WERI-Rb-1 (cell line): Measurements from ENCODE around the gene OR1K1.

ENCODE experiments used
- DNase-seq: peaks from one replicate; pipeline ENCODE4 v3.0.0-alpha.2; 2020
- H3K27ac ChIP-seq: fragments of 250-450 bp; sonication (Bioruptor Pico); 2 replicates; pipeline ENCODE4 v1.5.1; 2020; ENCODE audit warnings: mild to moderate bottlenecking, moderate library complexity
- H3K27me3 ChIP-seq: fragments of 250-450 bp; sonication (Bioruptor Pico); 2 replicates; pipeline ENCODE4 v1.5.1; 2021; ENCODE audit warnings: mild to moderate bottlenecking, low read depth, moderate library complexity; ENCODE audit not compliant: insufficient read depth, severe bottlenecking
- H3K36me3 ChIP-seq: fragments of 250-450 bp; sonication (Bioruptor Pico); 2 replicates; pipeline ENCODE4 v1.5.1; 2020; ENCODE audit warnings: mild to moderate bottlenecking, moderate library complexity
- H3K4me3 ChIP-seq: 2 replicates; pipeline ENCODE4 v1.5.1; 2011; ENCODE audit warnings: low read depth, mild to moderate bottlenecking, control low read depth, low read length
- H3K9me3 ChIP-seq: fragments of 250-450 bp; sonication (Bioruptor Pico); 2 replicates; pipeline ENCODE4 v1.5.1; 2021; ENCODE audit warnings: mild to moderate bottlenecking, moderate library complexity; ENCODE audit not compliant: severe bottlenecking
- TF ChIP-seq, protein P1 (sequence below): IDR thresholded peaks from 2 replicates; pipeline ENCODE4 v1.5.1; 2011; ENCODE audit warnings: low read depth, mild to moderate bottlenecking, control low read depth, inconsistent platforms, low read length

The OR1K1 gene, protein sequence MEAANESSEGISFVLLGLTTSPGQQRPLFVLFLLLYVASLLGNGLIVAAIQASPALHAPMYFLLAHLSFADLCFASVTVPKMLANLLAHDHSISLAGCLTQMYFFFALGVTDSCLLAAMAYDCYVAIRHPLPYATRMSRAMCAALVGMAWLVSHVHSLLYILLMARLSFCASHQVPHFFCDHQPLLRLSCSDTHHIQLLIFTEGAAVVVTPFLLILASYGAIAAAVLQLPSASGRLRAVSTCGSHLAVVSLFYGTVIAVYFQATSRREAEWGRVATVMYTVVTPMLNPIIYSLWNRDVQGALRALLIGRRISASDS

GRCh38 chr9:122800066-122801060 is at the start of gene OR1K1:
TSS of gene OR1K1 (plus strand) at chr9:122800123. CDS start at chr9:122800123, 0 bp downstream.
- H3K27me3 ChIP-seq = no peaks in the 10 kb centered on the region
- H3K36me3 ChIP-seq = no peaks in the 10 kb centered on the region
- H3K4me3 ChIP-seq = no peak within 1 kb of the TSS
- H3K9me3 ChIP-seq = peaks cover 3% of the 10 kb centered on the region
- TF ChIP-seq, protein P1, sequence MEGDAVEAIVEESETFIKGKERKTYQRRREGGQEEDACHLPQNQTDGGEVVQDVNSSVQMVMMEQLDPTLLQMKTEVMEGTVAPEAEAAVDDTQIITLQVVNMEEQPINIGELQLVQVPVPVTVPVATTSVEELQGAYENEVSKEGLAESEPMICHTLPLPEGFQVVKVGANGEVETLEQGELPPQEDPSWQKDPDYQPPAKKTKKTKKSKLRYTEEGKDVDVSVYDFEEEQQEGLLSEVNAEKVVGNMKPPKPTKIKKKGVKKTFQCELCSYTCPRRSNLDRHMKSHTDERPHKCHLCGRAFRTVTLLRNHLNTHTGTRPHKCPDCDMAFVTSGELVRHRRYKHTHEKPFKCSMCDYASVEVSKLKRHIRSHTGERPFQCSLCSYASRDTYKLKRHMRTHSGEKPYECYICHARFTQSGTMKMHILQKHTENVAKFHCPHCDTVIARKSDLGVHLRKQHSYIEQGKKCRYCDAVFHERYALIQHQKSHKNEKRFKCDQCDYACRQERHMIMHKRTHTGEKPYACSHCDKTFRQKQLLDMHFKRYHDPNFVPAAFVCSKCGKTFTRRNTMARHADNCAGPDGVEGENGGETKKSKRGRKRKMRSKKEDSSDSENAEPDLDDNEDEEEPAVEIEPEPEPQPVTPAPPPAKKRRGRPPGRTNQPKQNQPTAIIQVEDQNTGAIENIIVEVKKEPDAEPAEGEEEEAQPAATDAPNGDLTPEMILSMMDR = no peak
- no peak for DNase-seq
- H3K27ac ChIP-seq = no peak within 1 kb of the TSS

DNA sequence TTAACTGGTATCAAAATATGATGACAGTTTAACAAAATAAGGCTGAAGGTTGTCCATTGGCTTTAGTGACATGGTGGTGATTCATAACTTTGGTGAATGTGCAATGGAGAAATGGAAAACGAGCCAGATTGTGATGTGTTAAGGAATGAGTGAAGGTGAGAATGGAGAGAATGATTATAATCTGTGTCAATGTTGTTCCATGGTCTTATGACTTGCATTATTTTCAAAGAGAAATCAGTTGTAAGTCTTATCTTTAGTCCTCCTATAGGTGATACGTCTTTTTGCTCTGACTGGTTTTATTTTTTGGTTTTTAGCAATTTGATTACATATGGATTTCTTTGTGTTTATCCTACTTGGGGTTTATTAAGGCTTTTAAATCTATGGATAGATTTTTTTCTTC is 45.1 kb upstream of the OR1K1 start:
- H3K27ac ChIP-seq = no peak overlapping the region
- no peaks in the 10 kb centered on the region for H3K36me3 ChIP-seq
- DNase-seq = no peak
- peaks cover 16% of the 10 kb centered on the region for H3K9me3 ChIP-seq
- H3K4me3 ChIP-seq = no peak overlapping the region
- TF ChIP-seq, protein P1 = no peak
- peaks cover 23% of the 10 kb centered on the region for H3K27me3 ChIP-seq

- Histone ChIP-seq H3K36me3 (no peaks in the 10 kb centered on the region), H3K9me3 (peaks cover 8% of the 10 kb centered on the region), H3K27ac (no peak overlapping the region), H3K27me3 (peaks cover 5% of the 10 kb centered on the region), H3K4me3 (no peak overlapping the region)
- DNase-seq = no peak
- TF ChIP-seq, protein P1 = no peak
Observed at GRCh38 chr9:122767817-122768216, 32.1 kb upstream of the OR1K1 start.

DNA sequence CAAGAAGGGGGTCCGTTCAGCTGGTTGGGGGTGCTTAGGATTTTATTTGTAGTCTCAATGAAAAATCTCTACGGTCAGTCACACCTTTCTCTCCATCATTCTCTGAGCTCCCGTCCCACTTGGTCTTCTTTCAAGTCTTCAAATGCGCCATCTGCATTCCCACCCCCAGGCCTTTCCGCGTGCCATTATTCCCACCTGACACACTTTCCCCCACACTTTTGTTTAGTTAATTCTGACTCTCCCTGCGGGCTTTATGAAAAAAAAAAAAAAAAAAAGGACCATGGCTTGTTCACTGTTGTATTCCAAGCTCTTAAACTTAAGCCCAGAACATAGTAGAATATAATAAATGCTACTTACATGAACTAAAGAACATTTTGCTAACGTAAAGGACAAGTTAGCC is 22.9 kb upstream of the OR1K1 start:
- no peak overlapping the region for H3K27ac ChIP-seq
- TF ChIP-seq, protein P1 = no peak
- H3K4me3 ChIP-seq = no peak overlapping the region
- H3K9me3 ChIP-seq = peaks cover 2% of the 10 kb centered on the region
- DNase-seq = no peak
- H3K36me3 ChIP-seq = no peaks in the 10 kb centered on the region
- peaks cover 4% of the 10 kb centered on the region for H3K27me3 ChIP-seq

DNA sequence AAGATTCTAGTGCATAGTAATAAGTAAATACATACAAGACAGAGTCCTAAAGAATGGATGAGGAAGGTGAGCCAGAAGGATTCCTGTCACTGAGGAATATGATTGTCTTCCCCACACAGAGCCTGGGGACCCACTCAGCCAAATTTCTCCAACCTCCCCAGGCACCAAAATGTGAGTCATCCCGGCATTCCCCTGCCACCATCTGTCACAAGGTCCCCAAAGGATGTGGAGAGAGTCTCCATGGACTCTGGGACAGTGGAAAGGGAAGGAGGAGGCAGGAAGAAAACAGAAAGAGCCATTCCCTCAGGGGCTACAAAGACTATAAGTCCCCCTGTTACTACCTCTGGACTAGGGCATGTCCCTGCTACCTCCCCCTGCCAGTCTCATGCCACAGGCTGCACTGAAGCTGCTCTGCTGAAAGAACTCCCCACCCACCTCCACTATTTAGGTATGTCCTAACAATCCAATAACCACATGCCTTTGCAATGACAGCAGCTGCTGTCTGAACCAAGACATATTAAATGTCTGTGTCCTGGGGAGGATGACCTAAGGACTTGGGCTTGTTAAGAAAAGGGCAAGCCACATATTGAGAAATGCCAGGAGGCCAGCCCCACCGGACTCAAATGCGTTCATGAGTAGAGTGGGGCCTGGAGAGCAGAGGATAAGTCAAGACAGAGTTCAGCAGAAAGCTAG is 21.8 kb upstream of the OR1K1 start:
- Histone ChIP-seq H3K27me3 (peaks cover 4% of the 10 kb centered on the region), H3K27ac (no peak overlapping the region), H3K4me3 (no peak overlapping the region), H3K9me3 (peaks cover 2% of the 10 kb centered on the region), H3K36me3 (no peaks in the 10 kb centered on the region)
- no peak for DNase-seq
- TF ChIP-seq, protein P1 = no peak
